ENCODE data around the gene PCSK9.

DNA sequence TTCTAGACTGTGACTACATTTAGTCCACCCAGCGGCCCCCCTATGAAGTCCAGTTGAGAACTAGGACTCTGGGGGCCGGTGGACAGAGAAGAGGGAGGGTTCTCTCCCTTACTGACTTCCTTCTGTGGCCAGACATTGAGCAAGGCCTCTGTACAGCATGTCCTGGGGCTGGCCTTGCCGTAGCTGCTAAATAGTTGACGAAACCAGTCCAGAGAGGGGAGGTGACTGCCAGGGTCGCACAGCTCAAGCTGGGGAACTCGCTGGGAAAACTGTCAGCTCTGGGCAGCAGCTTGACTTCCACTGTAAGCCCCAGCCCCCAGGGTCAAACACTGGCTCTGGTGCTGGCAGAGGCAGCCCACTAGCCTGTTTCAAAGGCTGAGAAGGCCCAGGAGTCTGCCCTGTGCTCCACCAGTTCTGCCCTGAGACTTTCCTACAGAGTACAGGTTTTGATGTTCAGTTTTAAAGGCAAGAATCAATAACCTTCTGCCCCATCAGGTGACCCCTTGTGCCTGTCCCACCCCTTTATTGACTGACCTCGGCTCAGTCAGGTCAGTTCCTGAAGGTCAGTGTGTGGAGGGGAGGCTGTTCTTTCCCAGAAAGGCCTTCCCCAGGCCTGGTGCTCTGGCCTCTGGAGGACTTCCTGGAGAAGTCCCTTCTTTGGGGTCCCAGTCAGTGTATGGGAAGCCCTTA, 14.1 kb downstream of the PCSK9 start:
- no peak for TF ChIP-seq ERF (CRISPR knock-in tag; IDR thresholded peaks at IDR 0.05)
- no peak for TF ChIP-seq TOE1 (IDR thresholded peaks at IDR 0.05; ENCODE audit: borderline replicate concordance)
- TF ChIP-seq TOE1 (CRISPR knock-in tag; IDR thresholded peaks at IDR 0.05; ENCODE audit: borderline replicate concordance, low read depth), result no peak
- TF ChIP-seq PHF21A (IDR thresholded peaks at IDR 0.05; ENCODE audit: borderline replicate concordance, low read depth), result no peak
